Neutrophil (primary cell): ENCODE data around the gene KCNQ5.

Experiments used
- H3K27ac ChIP-seq: fragments of 200-600 bp; sonication (generic); 2 replicates; pipeline ENCODE4 v1.5.1; 2016; ENCODE audit warnings: mild to moderate bottlenecking, moderate library complexity
- H3K27me3 ChIP-seq: fragments of 200-600 bp; sonication (generic); 2 replicates; pipeline ENCODE4 v1.6.0; 2016; ENCODE audit warnings: mild to moderate bottlenecking
- H3K36me3 ChIP-seq: fragments of 200-600 bp; sonication (generic); 2 replicates; pipeline ENCODE4 v1.5.1; 2017
- H3K4me1 ChIP-seq, 2 experiments: fragments of 200-600 bp in 1 of 2; sonication (generic) in 1 of 2; 1 replicate in 1 of 2; 2 replicates in 1 of 2; pipeline versions ENCODE4 v1.5.1 to v1.6.1; 2013 to 2016; ENCODE audit warnings: low read depth in 1 of 2, low read length in 1 of 2, mild to moderate bottlenecking in 1 of 2, moderate library complexity in 1 of 2; ENCODE audit not compliant: control insufficient read depth in 1 of 2, insufficient read depth in 1 of 2
- H3K4me3 ChIP-seq, 2 experiments: fragments of 200-600 bp in 1 of 2; sonication (generic) in 1 of 2; 1 replicate in 1 of 2; 2 replicates in 1 of 2; pipeline ENCODE4 v1.5.1; 2013 to 2016; ENCODE audit warnings: low read depth in 1 of 2, low read length in 1 of 2, mild to moderate bottlenecking in 1 of 2, moderate library complexity in 1 of 2
- H3K9me3 ChIP-seq: fragments of 200-600 bp; sonication (generic); 2 replicates; pipeline ENCODE4 v1.5.1; 2016
- TF ChIP-seq, protein P1 (sequence below): fragments of 200-600 bp; sonication (generic); IDR thresholded peaks from 2 replicates; pipeline ENCODE4 v1.5.1; 2016; ENCODE audit warnings: antibody characterized with exemption

The KCNQ5 gene

DNA sequence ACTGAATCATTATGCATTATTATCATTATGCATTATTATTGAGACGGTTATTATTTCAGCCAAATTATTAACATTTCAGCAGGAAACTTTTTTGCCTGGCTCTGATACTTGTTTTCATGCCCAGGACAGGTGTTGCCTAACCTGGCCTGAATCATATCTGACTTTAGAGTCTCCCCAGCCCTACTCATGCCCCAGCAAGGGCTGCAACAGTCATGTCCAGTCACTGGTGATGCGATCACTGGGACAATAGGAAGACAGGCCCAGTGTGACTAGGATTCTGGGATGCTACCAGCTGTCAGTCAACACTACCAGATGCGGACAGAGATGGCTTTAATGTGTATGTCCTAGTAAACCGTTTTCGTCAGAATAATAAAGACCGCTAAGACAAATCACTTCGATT lies 318.4 kb downstream of the KCNQ5 start:
- Histone ChIP-seq H3K36me3 (no peaks in the 10 kb centered on the region), H3K4me1 (no peaks in the 10 kb centered on the region), H3K27me3 (no peaks in the 10 kb centered on the region), H3K27ac (no peak overlapping the region), H3K9me3 (no peaks in the 10 kb centered on the region), H3K4me3 (no peak overlapping the region)
- TF ChIP-seq, protein P1, sequence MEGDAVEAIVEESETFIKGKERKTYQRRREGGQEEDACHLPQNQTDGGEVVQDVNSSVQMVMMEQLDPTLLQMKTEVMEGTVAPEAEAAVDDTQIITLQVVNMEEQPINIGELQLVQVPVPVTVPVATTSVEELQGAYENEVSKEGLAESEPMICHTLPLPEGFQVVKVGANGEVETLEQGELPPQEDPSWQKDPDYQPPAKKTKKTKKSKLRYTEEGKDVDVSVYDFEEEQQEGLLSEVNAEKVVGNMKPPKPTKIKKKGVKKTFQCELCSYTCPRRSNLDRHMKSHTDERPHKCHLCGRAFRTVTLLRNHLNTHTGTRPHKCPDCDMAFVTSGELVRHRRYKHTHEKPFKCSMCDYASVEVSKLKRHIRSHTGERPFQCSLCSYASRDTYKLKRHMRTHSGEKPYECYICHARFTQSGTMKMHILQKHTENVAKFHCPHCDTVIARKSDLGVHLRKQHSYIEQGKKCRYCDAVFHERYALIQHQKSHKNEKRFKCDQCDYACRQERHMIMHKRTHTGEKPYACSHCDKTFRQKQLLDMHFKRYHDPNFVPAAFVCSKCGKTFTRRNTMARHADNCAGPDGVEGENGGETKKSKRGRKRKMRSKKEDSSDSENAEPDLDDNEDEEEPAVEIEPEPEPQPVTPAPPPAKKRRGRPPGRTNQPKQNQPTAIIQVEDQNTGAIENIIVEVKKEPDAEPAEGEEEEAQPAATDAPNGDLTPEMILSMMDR, result no peak

DNA sequence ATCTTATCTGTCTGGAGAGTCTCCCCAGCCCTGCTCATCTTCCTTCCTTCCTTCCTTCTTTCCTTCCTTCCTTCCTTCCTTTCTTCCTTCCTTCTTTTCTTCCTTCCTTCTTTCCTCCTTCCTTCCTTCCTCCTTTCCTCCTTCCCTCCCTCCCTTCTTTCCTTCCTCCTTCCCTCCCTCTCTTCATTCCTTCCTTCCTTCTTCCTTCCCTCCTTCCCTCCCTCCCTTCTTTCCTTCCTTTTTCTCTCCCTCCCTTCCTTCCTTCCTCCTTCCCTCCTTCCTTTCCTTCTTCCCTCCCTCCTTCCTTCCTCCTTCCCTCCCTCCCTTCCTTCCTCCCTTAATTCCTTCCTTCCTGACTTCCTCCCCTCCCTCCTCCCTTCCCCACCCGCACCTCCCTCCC lies 319.4 kb downstream of the KCNQ5 start:
- TF ChIP-seq, protein P1, result no peak
- H3K4me3 ChIP-seq, result no peak overlapping the region
- H3K4me1 ChIP-seq, result no peaks in the 10 kb centered on the region
- H3K27me3 ChIP-seq, result no peaks in the 10 kb centered on the region
- H3K27ac ChIP-seq, result peak overlapping the region; percentile 16
- H3K36me3 ChIP-seq, result no peaks in the 10 kb centered on the region
- no peaks in the 10 kb centered on the region for H3K9me3 ChIP-seq

DNA sequence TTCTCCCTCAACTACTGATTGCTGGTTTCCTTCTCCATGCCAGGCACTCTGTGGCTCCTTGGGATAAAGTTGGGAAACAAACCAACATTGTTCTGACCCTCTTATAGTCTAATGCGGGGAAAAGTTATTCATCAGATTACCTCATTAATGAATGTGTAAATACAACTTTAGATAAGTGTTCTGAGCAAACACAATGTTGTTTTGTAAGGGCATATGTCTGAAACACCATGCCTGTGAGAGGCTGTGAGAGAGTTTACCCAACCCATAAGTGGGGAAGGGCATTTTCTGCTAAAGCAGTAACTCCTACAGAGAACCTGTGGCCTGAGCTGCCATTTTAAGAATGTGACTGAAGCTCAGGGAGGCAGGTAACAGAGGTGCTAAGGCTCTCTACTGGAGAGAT lies 319.9 kb downstream of the KCNQ5 start:
- Histone ChIP-seq H3K36me3 (no peaks in the 10 kb centered on the region), H3K4me3 (no peak overlapping the region), H3K27me3 (no peaks in the 10 kb centered on the region), H3K27ac (no peak overlapping the region), H3K9me3 (no peaks in the 10 kb centered on the region), H3K4me1 (no peaks in the 10 kb centered on the region)
- TF ChIP-seq, protein P1, result no peak

DNA sequence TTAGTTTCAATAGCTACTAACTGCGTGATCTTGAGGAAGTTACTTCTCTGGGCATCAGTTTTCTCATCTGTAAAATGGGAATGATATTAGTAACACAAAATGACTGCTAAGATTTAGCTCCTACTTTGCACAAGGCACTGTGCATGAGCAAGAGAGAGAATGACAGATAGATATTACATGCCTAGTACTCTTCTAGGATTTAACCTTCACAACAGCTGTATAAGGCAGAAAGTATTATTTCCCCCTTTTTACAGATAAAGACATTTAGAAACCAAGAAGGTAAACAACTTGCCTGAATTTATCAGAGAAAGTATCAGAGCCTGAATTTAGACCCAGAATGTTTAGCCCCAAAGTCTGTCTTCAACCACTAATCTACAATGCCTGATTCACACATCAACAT lies 321.8 kb downstream of the KCNQ5 start:
- Histone ChIP-seq H3K27me3 (no peaks in the 10 kb centered on the region), H3K36me3 (no peaks in the 10 kb centered on the region), H3K27ac (no peak overlapping the region)

DNA sequence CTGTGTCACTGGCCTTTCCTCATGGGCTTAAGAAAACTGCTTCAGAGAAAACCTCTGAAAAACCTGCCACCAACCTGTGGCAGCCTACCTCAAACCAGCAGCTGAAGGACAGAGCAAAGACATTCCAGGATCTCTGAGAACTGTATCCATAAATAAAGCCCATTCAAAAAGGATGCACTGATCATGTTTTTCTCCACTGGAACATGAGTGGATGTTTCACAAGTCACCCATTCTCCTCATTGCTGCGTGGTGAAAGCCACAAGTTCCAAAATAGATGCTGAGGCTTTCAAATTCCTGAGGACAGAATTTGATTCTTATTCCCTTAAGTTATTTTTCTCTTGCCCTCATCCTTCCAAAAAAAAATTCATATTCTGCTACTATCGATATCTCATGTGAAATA lies 322.8 kb downstream of the KCNQ5 start:
- Histone ChIP-seq H3K4me3 (no peak overlapping the region), H3K27me3 (no peaks in the 10 kb centered on the region), H3K9me3 (no peaks in the 10 kb centered on the region), H3K27ac (no peak overlapping the region), H3K36me3 (no peaks in the 10 kb centered on the region), H3K4me1 (no peaks in the 10 kb centered on the region)
- TF ChIP-seq, protein P1, result no peak

More for the DNA sequence above, 321.8 kb downstream of the KCNQ5 start:
- TF ChIP-seq, protein P1, result no peak
- Histone ChIP-seq H3K9me3 (no peaks in the 10 kb centered on the region), H3K4me3 (no peak overlapping the region), H3K4me1 (no peaks in the 10 kb centered on the region)

DNA sequence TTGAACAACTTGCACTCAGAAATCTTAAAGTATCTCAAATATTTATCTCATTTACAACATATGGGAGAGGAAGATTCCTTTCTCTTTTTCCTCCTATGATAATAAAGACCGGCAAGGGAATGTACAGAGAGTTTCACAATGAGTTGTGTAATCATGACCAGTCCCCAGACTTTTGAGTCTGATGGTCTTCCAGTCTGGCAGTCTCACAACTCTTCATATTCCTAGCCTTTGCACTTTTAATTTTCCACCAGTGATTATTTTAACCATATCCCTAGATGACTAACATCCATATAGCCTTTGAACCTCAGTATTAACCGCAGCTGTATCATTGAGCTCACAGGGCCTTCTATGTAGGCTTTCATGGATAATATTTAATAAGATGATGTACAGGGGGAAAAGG lies 324.9 kb downstream of the KCNQ5 start:
- Histone ChIP-seq H3K9me3 (no peaks in the 10 kb centered on the region), H3K4me3 (no peak overlapping the region), H3K27me3 (no peaks in the 10 kb centered on the region), H3K4me1 (no peaks in the 10 kb centered on the region), H3K27ac (no peak overlapping the region), H3K36me3 (no peaks in the 10 kb centered on the region)
- TF ChIP-seq, protein P1, result no peak
